NB4 (cell line): ENCODE data around the gene IARS2.
"Not testable (repeated sequence)": the region's sequence is repeated elsewhere in the genome, so short reads cannot be mapped to it uniquely, and the experiment has no call there.

Source experiments
- DNase-seq: peaks from one replicate; pipeline ENCODE4 v3.0.0; 2010; ENCODE audit warnings: low read depth
- H3K4me3 ChIP-seq: one replicate; pipeline ENCODE4 v1.5.1; 2011; ENCODE audit warnings: mild to moderate bottlenecking, low read depth, low read length, moderate library complexity
- CTCF ChIP-seq: IDR thresholded peaks from one replicate; pipeline ENCODE4 v1.5.1; 2012; ENCODE audit warnings: low read depth, low read length
- MAX ChIP-seq: IDR thresholded peaks from 2 replicates; pipeline ENCODE4 v1.6.1; 2011; ENCODE audit warnings: low read depth, low read length
- MYC ChIP-seq: IDR thresholded peaks from 2 replicates; pipeline ENCODE4 v1.6.1; 2011; ENCODE audit warnings: low read depth, low read length
- POLR2A ChIP-seq: IDR thresholded peaks from 2 replicates; pipeline ENCODE4 v1.6.1; 2011; ENCODE audit warnings: mild to moderate bottlenecking; ENCODE audit not compliant: insufficient read length; ENCODE audit errors: extremely low read depth

Gene IARS2

GRCh38 chr1:220093361-220094015 lies 444 bp upstream of the IARS2 start:
- no peak for DNase-seq
- TF ChIP-seq MAX = no peak
- no peak for TF ChIP-seq CTCF
- no peak for TF ChIP-seq MYC
- no peak for TF ChIP-seq POLR2A
- peak overlapping the region; percentile 21 for H3K4me3 ChIP-seq

GRCh38 chr1:220099826-220100225 lies 5.9 kb downstream of the IARS2 start:
- no peak for TF ChIP-seq POLR2A
- TF ChIP-seq MYC = no peak
- TF ChIP-seq CTCF = no peak
- TF ChIP-seq MAX = no peak
- no peak overlapping the region for H3K4me3 ChIP-seq
- DNase-seq = no peak

GRCh38 chr1:220110473-220110872 lies 16.5 kb downstream of the IARS2 start:
- H3K4me3 ChIP-seq, DNase-seq: not testable (repeated sequence)

GRCh38 chr1:220112600-220112999 lies 18.7 kb downstream of the IARS2 start:
- H3K4me3 ChIP-seq, DNase-seq: not testable (repeated sequence)

GRCh38 chr1:220113136-220113695 lies 19.3 kb downstream of the IARS2 start:
- peak; percentile 62 for DNase-seq
- TF ChIP-seq CTCF (peak; percentile 51), MYC (no peak)

GRCh38 chr1:220119043-220119512 lies 25.1 kb downstream of the IARS2 start:
- no peak overlapping the region for H3K4me3 ChIP-seq
- no peak for DNase-seq

More at GRCh38 chr1:220113136-220113695, 19.3 kb downstream of the IARS2 start:
- H3K4me3 ChIP-seq = no peak overlapping the region

More at GRCh38 chr1:220119043-220119512, 25.1 kb downstream of the IARS2 start:
- no peak for TF ChIP-seq MYC
- no peak for TF ChIP-seq MAX
- no peak for TF ChIP-seq CTCF
- no peak for TF ChIP-seq POLR2A
